Right lobe of liver (tissue), 6 donors: Measurements from ENCODE around the gene SPDL1. TPM values are rescaled to one million over a fixed set of nuclear protein-coding genes. Genes with fewer than 3 reads are reported as not detected.

Experiments
- ATAC-seq, 4 donors: fragments of 200-7000 bp; cut with Tn5 transposase; one replicate each; pipeline ENCODE4 v1.9.1; 2020; ENCODE audit warnings: mild to moderate bottlenecking in 4 of 4, moderate library complexity in 4 of 4
- DNase-seq, 3 donors: peaks; one replicate each; pipeline ENCODE4 v3.0.0-alpha.2; 2020
- H3K27ac ChIP-seq, 3 donors: fragments of 200-600 bp; one replicate each; pipeline ENCODE4 v1.8.0; 2022
- H3K27me3 ChIP-seq, 2 donors: fragments of 200-600 bp; one replicate each; pipeline ENCODE4 v1.8.0; 2022
- H3K36me3 ChIP-seq, 4 donors: fragments of 200-600 bp; sonication (generic) in 1 of 4; one replicate each; pipeline versions ENCODE4 v1.5.1 to v1.8.0; 2017 to 2022; ENCODE audit warnings: control low read depth in 1 of 4
- H3K4me1 ChIP-seq, 4 donors: fragments of 200-600 bp; sonication (generic) in 1 of 4; one replicate each; pipeline versions ENCODE4 v1.5.1 to v1.8.0; 2017 to 2022; ENCODE audit warnings: control low read depth in 1 of 4
- H3K4me3 ChIP-seq, 3 donors: fragments of 200-600 bp; one replicate each; pipeline ENCODE4 v1.8.0; 2022
- H3K9me3 ChIP-seq, 4 donors: fragments of 200-600 bp; sonication (generic) in 1 of 4; one replicate each; pipeline versions ENCODE4 v1.5.1 to v1.8.0; 2017 to 2022; ENCODE audit warnings: control low read depth in 1 of 4
- CTCF ChIP-seq, 4 donors: fragments of 200-600 bp in 3 of 4; fragments of 450-650 bp in 1 of 4; IDR thresholded peaks; one replicate each; pipeline versions ENCODE4 v1.5.1 to v1.8.0; 2016 to 2022; ENCODE audit warnings: antibody characterized with exemption in 4 of 4, mild to moderate bottlenecking in 2 of 4
- POLR2A ChIP-seq: fragments of 450-650 bp; IDR thresholded peaks from one replicate; pipeline ENCODE4 v1.6.1; 2017; ENCODE audit warnings: antibody characterized with exemption, mild to moderate bottlenecking
- WGBS: methylation state at CpG from one replicate; pipeline ENCODE4 v1.1.6; 2018; ENCODE audit warnings: low coverage, low lambda C conversion rate; ENCODE audit not compliant: insufficient coverage; ENCODE audit errors: missing lambda C conversion rate; 5-methylcytosine and 5-hydroxymethylcytosine counted together
- intact Hi-C, 2 donors: fragments of 100-400 bp; cut with DNase I; formaldehyde crosslinking; loops; one replicate each; pipeline versions ENCODE4 v1.11.2 to v1.14.1; 2022
- total RNA-seq, 6 experiments: library from RNA; depleted of rRNA in 2 of 6; stranded (reverse); fragments of >200 nt in 2 of 6; fragmentation: NEBNext Ultra II Directional in 3 of 6; extraction: Animal tissue kit (Norgen Biotek cat#: 25700) in 3 of 6; gene quantifications; one replicate each; pipeline versions ENCODE4 v1.1.0 to v1.2.4, GENCODE V29; 2016 to 2023
- donor health status: DM: no; HTN: yes; CAD: no.
- donor health status: DM: no; HTN: no; CAD: no.
- donor health status: DM: no; HTN: no; CAD: no.
- donor health status: DM: no; HTN: yes; CAD: no.
- donor health status: DM: no; HTN: yes; CAD: no.

The SPDL1 gene
- total RNA-seq, 6 experiments from 2014 or later: 1.1 to 6.7 (median 2.4) TPM

GRCh38 chr5:169636477-169637084 lies 53.0 kb downstream of the SPDL1 start:
- peak in 1 of 4 donors; percentile 15 for ATAC-seq
- H3K4me1 ChIP-seq: no peaks in the 10 kb centered on the region
- WGBS: 44% methylated on average over 21 of the region's 23 CpGs
- no peak for DNase-seq
- peaks cover 0 to 11% of the 10 kb centered on the region in 2 donors for H3K27me3 ChIP-seq
- peak overlapping the region in 2 of 3 donors; percentile 26 to 46 for H3K4me3 ChIP-seq
- peak overlapping the region in 1 of 3 donors; percentile 69 for H3K27ac ChIP-seq
- intact Hi-C loops: no loop called here
- no peaks in the 10 kb centered on the region for H3K36me3 ChIP-seq
- TF ChIP-seq POLR2A (no peak), CTCF (IDR thresholded peaks at IDR 0.05) (no peak)
- no peaks in the 10 kb centered on the region for H3K9me3 ChIP-seq

GRCh38 chr5:169637085-169637548 lies 53.5 kb downstream of the SPDL1 start, which contains the start of gene DOCK2:
DOCK2 (plus strand) TSS chr5:169637275; CDS start chr5:169637327, 52 bp downstream.
- WGBS: 3% methylated on average over 11 of the region's 42 CpGs
- intact Hi-C loops: no loop called here
- TF ChIP-seq POLR2A (no peak), CTCF (IDR thresholded peaks at IDR 0.05) (no peak)
- H3K9me3 ChIP-seq: no peaks in the 10 kb centered on the region
- DNase-seq (peak; percentile 65 to 82 (median 70)), ATAC-seq (peak; percentile 78 to 88 (median 81))
- peak within 1 kb of the TSS in 2 of 3 donors; percentile 69 to 79 for H3K27ac ChIP-seq
- H3K4me1 ChIP-seq: no peaks in the 10 kb centered on the region
- peaks cover 0 to 11% of the 10 kb centered on the region in 2 donors for H3K27me3 ChIP-seq
- peak within 1 kb of the TSS; percentile 21 to 46 (median 26) for H3K4me3 ChIP-seq
- no peaks in the 10 kb centered on the region for H3K36me3 ChIP-seq

- DNase-seq: peak; percentile 39 to 65 (median 50)
- TF ChIP-seq CTCF (IDR thresholded peaks at IDR 0.05) (no peak), POLR2A (no peak)
- peak; percentile 47 to 66 (median 60) for ATAC-seq
- Histone ChIP-seq H3K4me3 (peak overlapping the region; percentile 21 to 46 (median 26)), H3K4me1 (no peaks in the 10 kb centered on the region), H3K36me3 (no peaks in the 10 kb centered on the region), H3K27me3 (peaks cover 0 to 11% of the 10 kb centered on the region in 2 donors), H3K9me3 (no peaks in the 10 kb centered on the region), H3K27ac (peak overlapping the region in 2 of 3 donors; percentile 69 to 79)
- intact Hi-C loops: no loop called here
- WGBS: 6% methylated on average over 8 of the region's 18 CpGs
These were observed 54.1 kb downstream of the SPDL1 start for GRCh38 chr5:169637549-169638121.

- Histone ChIP-seq H3K4me1 (no peaks in the 10 kb centered on the region), H3K4me3 (no peak overlapping the region), H3K27ac (no peak overlapping the region), H3K27me3 (peaks cover 0 to 11% of the 10 kb centered on the region in 2 donors), H3K9me3 (no peaks in the 10 kb centered on the region), H3K36me3 (no peaks in the 10 kb centered on the region)
- no peak for TF ChIP-seq CTCF (IDR thresholded peaks at IDR 0.05)
- TF ChIP-seq POLR2A: no peak
- WGBS: 33% methylated on average over 6 of the region's 6 CpGs
- peak in 1 of 4 donors; percentile 12 for ATAC-seq
- intact Hi-C loops: no loop called here
- DNase-seq: no peak
These were observed 57.7 kb downstream of the SPDL1 start for GRCh38 chr5:169641253-169641652.
